ENCODE measurements around the gene UBLCP1. TPM values are rescaled to one million over a fixed set of nuclear protein-coding genes. Genes with fewer than 3 reads are reported as not detected.

UBLCP1 gene
- total and polyA plus RNA-seq, 2 of the 8 experiments (the other 6 are each of a cell fraction or from before 2014, with no cell fraction given): 13.0 to 40.9 TPM

DNA sequence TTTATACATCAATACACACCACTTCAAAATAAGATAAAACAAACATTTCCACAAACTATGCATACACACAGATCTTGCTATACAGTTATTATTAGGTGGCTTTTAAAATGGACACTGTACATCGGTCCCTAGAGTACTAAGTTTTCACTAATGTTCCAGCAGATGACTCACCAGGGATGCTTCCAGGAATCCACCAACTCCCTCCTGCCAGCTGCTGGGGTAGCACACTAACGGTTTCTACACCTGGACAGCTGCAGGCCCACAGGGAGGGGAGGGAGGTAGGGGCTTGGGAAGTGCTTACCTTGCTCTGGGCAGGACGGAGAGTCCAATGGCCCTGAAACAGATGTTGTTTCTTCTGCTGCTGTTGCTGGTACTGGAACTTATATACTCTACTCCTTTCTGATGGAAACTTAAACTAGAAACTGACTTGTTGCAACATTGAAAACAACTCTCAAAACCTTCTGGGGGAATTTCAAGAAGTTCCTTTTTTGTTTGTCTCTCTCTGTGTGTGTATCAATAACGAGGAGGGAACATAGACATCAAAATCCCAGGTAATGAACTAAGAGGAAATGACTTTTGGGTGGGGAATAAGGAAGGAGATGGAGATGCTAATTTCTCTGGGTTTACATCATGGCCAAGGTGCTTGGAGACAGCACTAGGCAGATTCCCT lies 67.2 kb downstream of the UBLCP1 start, which contains the start of gene IL12B:
IL12B (minus strand) TSS at position 357 of the 670 bp plus-strand sequence. CDS start 3,705 bp downstream, outside the sequence.
- Histone ChIP-seq H2BK5ac (ENCODE audit: low read depth, low read length) (no peak within 1 kb of the TSS), H3K9ac (replicated peaks in 1 of 4; ENCODE audit: extremely low read depth in 1 of 4, low read depth in 3 of 4, low read length in 3 of 4) (peak within 1 kb of the TSS in 1 of 4 experiments; percentile 34; a peak in 2 of 7 replicates), H3K4me2 (ENCODE audit: insufficient read depth in 1 of 2, low read depth in 2 of 2, low read length in 2 of 2) (peak within 1 kb of the TSS; percentile 65 to 84; a peak in 3 of 4 replicates), H2AFZ (ENCODE audit: low read length) (no peak within 1 kb of the TSS), H3K23ac (ENCODE audit: insufficient read length) (no peak within 1 kb of the TSS), H3K79me1 (ENCODE audit: low read depth, low read length) (no peaks in the 10 kb centered on the region), H3K4ac (replicated peaks; ENCODE audit: insufficient read length, low read depth, low read length) (no peak within 1 kb of the TSS), H2BK12ac (ENCODE audit: low read depth, low read length) (no peak within 1 kb of the TSS), H3K18ac (ENCODE audit: extremely low read depth, low read length) (no peak within 1 kb of the TSS), H4K8ac (ENCODE audit: extremely low read depth, insufficient read depth, low read length) (no peak within 1 kb of the TSS), H3K14ac (ENCODE audit: insufficient read length) (no peak within 1 kb of the TSS), H3K27ac (ENCODE audit: low read depth, low read length) (no peak within 1 kb of the TSS), H4K91ac (replicated peaks; ENCODE audit: insufficient read length, low read length) (no peak within 1 kb of the TSS), H3K9me3 (ENCODE audit: insufficient read depth in 2 of 2, low read depth in 1 of 2, low read length in 1 of 2) (no peaks in the 10 kb centered on the region), H4K5ac (ENCODE audit: insufficient read length, low read depth, low read length) (no peak within 1 kb of the TSS), H2BK120ac (replicated peaks; ENCODE audit: low read depth, low read length) (no peak within 1 kb of the TSS), H3K23me2 (ENCODE audit: low read depth, low read length) (no peaks in the 10 kb centered on the region), H4K20me1 (replicated peaks in 1 of 2; ENCODE audit: control insufficient read depth in 1 of 2, insufficient read depth in 2 of 2, low read length in 2 of 2) (no peaks in the 10 kb centered on the region), H3K4me1 (replicated peaks in 1 of 4; ENCODE audit: control insufficient read depth in 3 of 4, insufficient read depth in 4 of 4, low read length in 3 of 4) (peaks cover 0 to 2% (median under 1%) of the 10 kb centered on the region in 4 experiments; a peak in 1 of 7 replicates), H3K79me2 (ENCODE audit: control insufficient read depth in 1 of 2, insufficient read depth in 2 of 2, low read length in 2 of 2) (no peaks in the 10 kb centered on the region), H2BK15ac (ENCODE audit: low read length) (no peak within 1 kb of the TSS), H3K4me3 (ENCODE audit: extremely low read depth in 1 of 4, insufficient read depth in 2 of 4, low read depth in 3 of 4, low read length in 4 of 4) (peak within 1 kb of the TSS; percentile 39 to 74 (median 50); a peak in 7 of 8 replicates), H3K27me3 (replicated peaks in 1 of 4; ENCODE audit: control insufficient read depth in 3 of 4, extremely low read depth in 1 of 4, insufficient read depth in 3 of 4, low read length in 3 of 4) (peaks cover 0 to 2% (median 0%) of the 10 kb centered on the region in 4 experiments; a peak in 1 of 7 replicates), H3K56ac (replicated peaks; ENCODE audit: insufficient read length, low read depth, low read length) (no peak within 1 kb of the TSS), H2AK5ac (ENCODE audit: low read depth, low read length) (no peak within 1 kb of the TSS), H2BK20ac (ENCODE audit: low read length) (no peak within 1 kb of the TSS), H3K36me3 (ENCODE audit: control insufficient read depth in 2 of 4, insufficient read depth in 4 of 4, low read length in 3 of 4) (no peaks in the 10 kb centered on the region)
- 80% methylated on average over 4 of the region's 4 CpGs; no CpG with 5 or more reads in 1 of the 2 experiments for WGBS, 2 experiments (ENCODE audit: extremely low coverage in 1 of 2, insufficient coverage in 1 of 2, insufficient read length in 1 of 2, insufficient replicate concordance in 2 of 2, low coverage in 1 of 2, low lambda C conversion rate in 2 of 2, missing lambda C conversion rate in 1 of 2)
- ChIA-PET CTCF (ENCODE audit: partially characterized antibody) (interaction anchor here (0.6 to 1.5 kb wide), 4 partner anchors 11 to 584 kb away, joined by 3 to 8 read pairs (median 4); no protein-coding TSS in a partner anchor), POLR2A (ENCODE audit: partially characterized antibody) (no interaction called here)
- FAIRE-seq (no peak), DNase-seq (ENCODE audit: low read depth in 1 of 2, low spot score in 2 of 2) (no peak)
- TF ChIP-seq RFX5 (IDR thresholded peaks at IDR 0.05; ENCODE audit: borderline replicate concordance, low read depth, low read length): no peak
- no peak for TF ChIP-seq KDM5A (IDR thresholded peaks at IDR 0.05; ENCODE audit: low read length)
- no peak for TF ChIP-seq CHD1 (IDR thresholded peaks at IDR 0.05; ENCODE audit: low read depth, low read length)
- no peak for TF ChIP-seq SIRT6 (IDR thresholded peaks at IDR 0.05; ENCODE audit: low read length)
- TF ChIP-seq NRF1 (IDR thresholded peaks at IDR 0.05; ENCODE audit: low read depth, low read length): no peak
- no peak for TF ChIP-seq POLR2A (IDR thresholded peaks at IDR 0.05; ENCODE audit: control extremely low read depth in 1 of 2, low read depth in 2 of 2, low read length in 2 of 2)
- TF ChIP-seq ASH2L (IDR thresholded peaks at IDR 0.05; ENCODE audit: low read length): no peak
- TF ChIP-seq SIN3A (conservative IDR thresholded peaks at IDR 0.05 in 1 of 2, IDR thresholded peaks at IDR 0.05 in 1 of 2; ENCODE audit: low read depth in 1 of 2, low read length in 2 of 2): no peak
- no peak for TF ChIP-seq RNF2 (IDR thresholded peaks at IDR 0.05; ENCODE audit: borderline replicate concordance, low read depth, low read length, missing control alignments, poor library complexity, severe bottlenecking)
- TF ChIP-seq, protein P1, sequence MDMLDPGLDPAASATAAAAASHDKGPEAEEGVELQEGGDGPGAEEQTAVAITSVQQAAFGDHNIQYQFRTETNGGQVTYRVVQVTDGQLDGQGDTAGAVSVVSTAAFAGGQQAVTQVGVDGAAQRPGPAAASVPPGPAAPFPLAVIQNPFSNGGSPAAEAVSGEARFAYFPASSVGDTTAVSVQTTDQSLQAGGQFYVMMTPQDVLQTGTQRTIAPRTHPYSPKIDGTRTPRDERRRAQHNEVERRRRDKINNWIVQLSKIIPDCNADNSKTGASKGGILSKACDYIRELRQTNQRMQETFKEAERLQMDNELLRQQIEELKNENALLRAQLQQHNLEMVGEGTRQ (IDR thresholded peaks at IDR 0.05; ENCODE audit: low read length): no peak
- TF ChIP-seq, protein P2, sequence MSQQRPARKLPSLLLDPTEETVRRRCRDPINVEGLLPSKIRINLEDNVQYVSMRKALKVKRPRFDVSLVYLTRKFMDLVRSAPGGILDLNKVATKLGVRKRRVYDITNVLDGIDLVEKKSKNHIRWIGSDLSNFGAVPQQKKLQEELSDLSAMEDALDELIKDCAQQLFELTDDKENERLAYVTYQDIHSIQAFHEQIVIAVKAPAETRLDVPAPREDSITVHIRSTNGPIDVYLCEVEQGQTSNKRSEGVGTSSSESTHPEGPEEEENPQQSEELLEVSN (IDR thresholded peaks at IDR 0.05): no peak

Measured in H1 (cell line).